HepG2 (cell line): Measurements from ENCODE around the gene SIRT6. TPM values are rescaled to one million over a fixed set of nuclear protein-coding genes. Genes with fewer than 3 reads are reported as not detected.

Experiments used
- AKNA ChIP-seq: sonication (generic); formaldehyde crosslinking; IDR thresholded peaks from 2 replicates; pipeline ENCODE4 v1.4.0; 2020; ENCODE audit warnings: missing genetic modification reagents, borderline replicate concordance
- FUBP1 ChIP-seq: sonication (generic); formaldehyde crosslinking; IDR thresholded peaks from 2 replicates; pipeline ENCODE4 v1.5.1; 2020; ENCODE audit warnings: missing genetic modification reagents, mild to moderate bottlenecking, borderline replicate concordance
- HBP1 ChIP-seq: IDR thresholded peaks from 2 replicates; pipeline ENCODE4 v1.6.1; 2016; ENCODE audit warnings: low read depth, control low read depth
- HHEX ChIP-seq: IDR thresholded peaks from 2 replicates; pipeline ENCODE4 v1.6.1; 2016; ENCODE audit warnings: control low read depth
- HNF4A ChIP-seq: sonication (generic); formaldehyde crosslinking; IDR thresholded peaks from 2 replicates; pipeline ENCODE4 v1.4.0; 2020; ENCODE audit warnings: missing genetic modification reagents
- HOXA5 ChIP-seq: sonication (generic); formaldehyde crosslinking; IDR thresholded peaks from 2 replicates; pipeline ENCODE4 v1.4.0; 2020; ENCODE audit warnings: missing genetic modification reagents
- JUND ChIP-seq: sonication (generic); formaldehyde crosslinking; IDR thresholded peaks from 2 replicates; pipeline ENCODE4 v1.8.0; 2022; ENCODE audit warnings: mild to moderate bottlenecking, missing genetic modification reagents
- KAT8 ChIP-seq: IDR thresholded peaks from 2 replicates; pipeline ENCODE4 v1.6.1; 2016; ENCODE audit warnings: missing genetic modification reagents, missing compliant biosample characterization
- KDM5B ChIP-seq: sonication (generic); formaldehyde crosslinking; IDR thresholded peaks from 2 replicates; pipeline ENCODE4 v1.4.0; 2020; ENCODE audit warnings: missing genetic modification reagents, mild to moderate bottlenecking, borderline replicate concordance
- KLF15 ChIP-seq: sonication (generic); formaldehyde crosslinking; IDR thresholded peaks from 2 replicates; pipeline ENCODE4 v1.8.1; 2023; ENCODE audit warnings: borderline replicate concordance, mild to moderate bottlenecking, inconsistent platforms, missing genetic modification reagents, mixed read lengths
- MAF1 ChIP-seq: sonication (generic); formaldehyde crosslinking; IDR thresholded peaks from 2 replicates; pipeline ENCODE4 v1.5.0; 2020; ENCODE audit warnings: missing genetic modification reagents, borderline replicate concordance
- POLR2G ChIP-seq: fragments of 200-400 bp; formaldehyde crosslinking; IDR thresholded peaks from 2 replicates; pipeline ENCODE4 v1.6.1; 2018; ENCODE audit warnings: mild to moderate bottlenecking, low read depth, low read length, moderate library complexity
- RARA ChIP-seq: IDR thresholded peaks from 2 replicates; pipeline ENCODE4 v1.6.1; 2016; ENCODE audit warnings: missing genetic modification reagents, missing compliant biosample characterization
- RELA ChIP-seq: sonication (generic); formaldehyde crosslinking; IDR thresholded peaks from 2 replicates; pipeline ENCODE4 v1.4.0; 2020; ENCODE audit warnings: missing genetic modification reagents
- SMAD1 ChIP-seq: sonication (generic); formaldehyde crosslinking; IDR thresholded peaks from 2 replicates; pipeline ENCODE4 v1.4.0; 2020; ENCODE audit warnings: missing genetic modification reagents, low read depth, mild to moderate bottlenecking, borderline replicate concordance
- SPEN ChIP-seq: sonication (generic); formaldehyde crosslinking; IDR thresholded peaks from 2 replicates; pipeline ENCODE4 v1.5.1; 2020; ENCODE audit warnings: low read depth, mild to moderate bottlenecking, missing genetic modification reagents
- SRSF1 ChIP-seq: fragments of 200-400 bp; formaldehyde crosslinking; optimal IDR thresholded peaks from 2 replicates; pipeline ENCODE3; 2017; ENCODE audit warnings: mild to moderate bottlenecking, low read depth, low read length, moderate library complexity
- ZEB1 ChIP-seq: IDR thresholded peaks from 2 replicates; pipeline ENCODE4 v1.6.1; 2012; ENCODE audit warnings: mild to moderate bottlenecking, low read depth, inconsistent platforms; ENCODE audit not compliant: insufficient replicate concordance
- ZMYM2 ChIP-seq: sonication (generic); formaldehyde crosslinking; IDR thresholded peaks from 2 replicates; pipeline ENCODE4 v1.8.0; 2022; ENCODE audit warnings: mild to moderate bottlenecking, missing genetic modification reagents
- ZNF207 ChIP-seq: fragments of 450-650 bp; IDR thresholded peaks from 2 replicates; pipeline ENCODE4 v1.6.1; 2016; ENCODE audit warnings: antibody characterized with exemption, borderline replicate concordance
- ZNF558 ChIP-seq: sonication (generic); formaldehyde crosslinking; IDR thresholded peaks from 2 replicates; pipeline ENCODE4 v1.9.0; 2022; ENCODE audit warnings: mild to moderate bottlenecking, missing genetic modification reagents, borderline replicate concordance
- ZNF740 ChIP-seq: sonication (generic); formaldehyde crosslinking; IDR thresholded peaks from 2 replicates; pipeline ENCODE4 v1.4.0; 2020; ENCODE audit warnings: missing genetic modification reagents
- ZNF850 ChIP-seq: sonication (generic); formaldehyde crosslinking; conservative IDR thresholded peaks from 2 replicates; pipeline ENCODE4 v1.9.0; 2021; ENCODE audit warnings: mild to moderate bottlenecking, missing genetic modification reagents
- ZSCAN21 ChIP-seq: sonication (generic); formaldehyde crosslinking; IDR thresholded peaks from 2 replicates; pipeline ENCODE4 v1.8.0; 2022; ENCODE audit warnings: mild to moderate bottlenecking, missing genetic modification reagents, moderate library complexity, borderline replicate concordance
- polyA plus RNA-seq, 8 experiments: library from polyadenylated mRNA; depleted of rRNA in 3 of 8; stranded (reverse) in 7 of 8; unstranded in 1 of 8; fragments of >200 nt; fragmentation: Illumina TruSeq in 4 of 8; extraction: Trizol in 4 of 8; gene quantifications; 2 replicates each; pipeline versions ENCODE4 v1.2.1 to v1.2.3, GENCODE V29; 2011 to 2016; ENCODE audit warnings: low read depth in 4 of 8, missing spikeins in 1 of 8, mixed read lengths in 1 of 8; ENCODE audit not compliant: insufficient read depth in 1 of 8
- total RNA-seq, 5 experiments: library from RNA; depleted of rRNA; stranded (reverse); fragments of >200 nt; fragmentation: Illumina TruSeq; extraction: Trizol; gene quantifications; 2 replicates each; pipeline ENCODE4 v1.2.3, GENCODE V29; 2016; ENCODE audit warnings: low read depth in 1 of 5

SIRT6 gene
- total and polyA plus RNA-seq, 2 of the 13 experiments (the other 11 are each of a cell fraction or from before 2014, with no cell fraction given) = 11.0 to 18.4 TPM

- peak; percentile 23; the same call in 1 of the 2 replicates for TF ChIP-seq KDM5B (CRISPR knock-in tag)
- no peak for TF ChIP-seq SMAD1 (CRISPR knock-in tag)
- no peak for TF ChIP-seq HNF4A (CRISPR knock-in tag)
- 0 out of 2 replicates have a peak, but pooled peaks have one; percentile 26 for TF ChIP-seq RARA (CRISPR knock-in tag)
- no peak for TF ChIP-seq HHEX (CRISPR knock-in tag)
- TF ChIP-seq ZEB1 = no peak
- TF ChIP-seq ZNF207 = no peak
- TF ChIP-seq HBP1 (CRISPR knock-in tag) = no peak
- TF ChIP-seq ZNF558 (CRISPR knock-in tag) = no peak
- TF ChIP-seq ZSCAN21 (CRISPR knock-in tag) = no peak
- TF ChIP-seq SPEN (CRISPR knock-in tag) = peak; percentile 54; the same call in 1 of the 2 replicates
- TF ChIP-seq MAF1 (CRISPR knock-in tag) = no peak
- TF ChIP-seq HOXA5 (CRISPR knock-in tag) = no peak
- TF ChIP-seq RELA (CRISPR knock-in tag) = no peak
- TF ChIP-seq SRSF1 = no peak
- no peak for TF ChIP-seq JUND
- no peak for TF ChIP-seq AKNA (CRISPR knock-in tag)
- no peak for TF ChIP-seq POLR2G
- no peak for TF ChIP-seq KAT8
- TF ChIP-seq FUBP1 (CRISPR knock-in tag) = no peak
- TF ChIP-seq ZNF740 (CRISPR knock-in tag) = no peak
- TF ChIP-seq KLF15 (CRISPR knock-in tag) = no peak
- TF ChIP-seq ZMYM2 = peak; percentile 43; the same call in 1 of the 2 replicates
- no peak for TF ChIP-seq ZNF850
Observed at GRCh38 chr19:4224470-4224869, 42.1 kb upstream of the SIRT6 start (continued).
